Left kidney (tissue), 2 donors: ENCODE data around the gene NEURL1. TPM values are rescaled to one million over a fixed set of nuclear protein-coding genes. Genes with fewer than 3 reads are reported as not detected.
"Not testable (repeated sequence)": the region's sequence is repeated elsewhere in the genome, so short reads cannot be mapped to it uniquely, and the experiment has no call there.

ENCODE experiments used
- DNase-seq: peaks from one replicate; pipeline ENCODE4 v3.0.0-alpha.2; 2013
- polyA plus RNA-seq: library from polyadenylated mRNA; unstranded; fragments of 120-200 nt; gene quantifications from one replicate; pipeline ENCODE4 v1.2.1, GENCODE V29; 2013; ENCODE audit not compliant: insufficient read length

The NEURL1 gene
- polyA plus RNA-seq, 1 donor = 1.6 TPM

DNA sequence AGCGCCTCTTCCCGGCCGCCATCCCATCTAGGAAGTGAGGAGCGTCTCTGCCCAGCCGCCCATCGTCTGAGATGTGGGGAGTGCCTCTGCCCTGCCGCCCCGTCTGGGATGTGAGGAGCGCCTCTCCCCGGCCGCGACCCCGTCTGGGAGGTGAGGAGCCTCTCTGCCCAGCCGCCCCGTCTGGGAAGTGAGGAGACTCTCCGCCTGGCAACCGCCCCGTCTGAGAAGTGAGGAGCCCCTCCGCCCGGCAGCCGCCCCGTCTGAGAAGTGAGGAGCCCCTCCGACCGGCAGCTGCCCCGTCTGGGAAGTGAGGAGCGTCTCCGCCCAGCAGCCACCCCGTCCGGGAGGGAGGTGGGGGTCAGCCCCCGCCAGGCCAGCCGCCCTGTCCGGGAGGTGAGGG lies 113.5 kb downstream of the NEURL1 start:
- not testable (repeated sequence) for DNase-seq

DNA sequence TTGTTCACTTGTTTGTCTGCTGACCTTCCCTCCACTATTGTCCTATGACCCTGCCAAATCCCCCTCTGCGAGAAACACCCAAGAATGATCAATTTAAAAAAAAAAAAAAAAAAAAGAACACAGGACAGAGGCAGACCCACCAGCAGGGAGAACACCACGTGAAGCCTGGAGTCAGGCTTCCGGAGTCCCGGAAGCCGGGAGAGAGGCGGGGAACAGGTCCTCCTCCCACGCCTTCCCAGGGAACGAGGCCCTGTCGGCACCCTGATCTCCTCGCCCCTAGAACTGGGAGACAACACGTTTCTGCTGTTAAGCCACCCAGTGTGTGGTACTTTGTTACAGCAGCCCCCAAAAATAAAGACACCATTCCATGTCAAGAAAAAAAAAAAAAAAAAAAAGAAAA lies 114.6 kb downstream of the NEURL1 start:
- not testable (repeated sequence) for DNase-seq

DNA sequence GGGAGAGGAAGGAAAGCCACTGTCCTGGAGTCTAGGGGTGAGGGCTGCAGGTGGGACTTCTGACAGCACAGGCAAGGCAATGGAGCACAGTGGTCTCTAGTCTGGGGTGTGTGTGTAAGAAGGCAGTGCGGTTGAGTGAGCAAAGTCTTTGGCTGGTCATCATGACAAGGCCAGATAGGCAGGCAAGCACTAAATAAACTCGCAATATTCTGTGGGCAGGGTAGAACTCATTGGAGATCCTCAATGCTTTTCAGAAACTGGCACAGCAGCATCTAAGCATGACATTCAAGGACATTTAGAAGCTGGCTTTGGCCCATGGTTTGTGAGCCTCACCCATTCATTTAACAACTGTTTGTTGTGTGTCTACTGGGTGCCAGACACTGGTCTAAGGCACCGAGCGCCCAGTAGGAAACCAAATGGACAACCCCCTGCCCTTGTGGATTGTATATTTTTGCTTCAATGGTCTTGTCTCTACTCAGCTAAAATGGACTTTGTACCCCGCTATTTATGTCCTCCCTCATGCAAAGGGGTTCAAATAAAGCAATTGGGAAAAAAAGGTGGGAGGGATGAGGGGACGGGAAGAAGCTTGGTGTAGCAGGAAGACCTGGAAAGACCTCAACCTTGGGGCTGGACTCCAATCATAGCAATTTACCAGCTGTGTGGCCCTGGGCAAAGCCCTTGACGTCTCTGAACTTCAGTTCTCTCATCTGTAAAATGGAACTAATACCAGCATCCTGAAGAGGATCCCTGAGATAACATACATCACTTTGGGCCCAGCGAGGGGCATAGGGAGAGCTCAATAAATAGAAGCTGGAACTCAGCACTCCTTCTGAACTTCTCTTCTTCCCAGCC lies 116.0 kb downstream of the NEURL1 start:
- no peak for DNase-seq

DNA sequence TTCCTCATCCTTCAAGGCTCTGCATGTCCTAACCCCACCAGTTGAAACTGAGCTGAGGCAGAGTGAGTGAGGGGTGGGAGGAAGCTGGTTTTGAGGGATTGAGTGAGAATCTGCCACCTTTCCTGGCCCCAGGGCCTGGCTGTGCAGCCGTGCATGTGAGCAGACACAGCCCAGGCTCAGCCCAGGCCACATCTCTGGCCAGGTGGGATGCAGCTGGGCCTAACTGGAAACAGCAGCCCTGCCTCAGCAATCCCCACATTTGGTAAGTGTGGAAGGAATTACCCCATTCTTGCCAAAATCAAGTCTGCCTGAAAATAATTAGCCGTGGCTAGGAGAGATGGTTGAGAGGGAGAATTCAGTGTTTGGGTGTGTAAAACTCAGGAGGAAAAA lies 116.6 kb downstream of the NEURL1 start:
- no peak for DNase-seq

DNA sequence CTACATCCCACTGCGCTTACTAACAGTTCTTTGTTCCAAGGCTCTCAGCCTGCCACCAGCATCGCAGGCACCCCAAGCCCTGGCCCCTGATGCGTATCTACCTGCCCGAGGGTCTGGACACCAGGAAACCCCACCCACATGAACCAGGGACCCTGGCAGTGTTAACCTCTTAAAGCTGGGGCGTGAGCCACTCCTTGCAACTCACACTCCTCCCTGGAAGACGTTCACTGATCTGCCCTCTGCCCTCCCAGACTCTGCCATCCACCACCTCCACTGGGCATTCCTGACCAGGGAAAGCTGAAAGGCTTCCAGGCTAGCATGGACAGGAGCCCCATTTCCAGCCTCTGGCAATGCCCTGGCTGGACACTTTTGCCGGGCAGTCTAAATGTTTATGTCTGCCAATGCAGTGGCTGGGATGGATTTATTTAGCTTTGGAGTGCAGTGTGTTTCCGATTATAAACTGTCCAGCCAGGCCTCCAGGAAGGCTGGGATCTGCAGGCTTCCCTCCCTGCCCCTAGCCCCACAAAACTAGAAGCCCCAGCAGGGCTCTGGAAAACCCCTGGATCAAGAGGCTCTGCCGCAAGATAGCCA lies 117.5 kb downstream of the NEURL1 start:
- no peak for DNase-seq

DNA sequence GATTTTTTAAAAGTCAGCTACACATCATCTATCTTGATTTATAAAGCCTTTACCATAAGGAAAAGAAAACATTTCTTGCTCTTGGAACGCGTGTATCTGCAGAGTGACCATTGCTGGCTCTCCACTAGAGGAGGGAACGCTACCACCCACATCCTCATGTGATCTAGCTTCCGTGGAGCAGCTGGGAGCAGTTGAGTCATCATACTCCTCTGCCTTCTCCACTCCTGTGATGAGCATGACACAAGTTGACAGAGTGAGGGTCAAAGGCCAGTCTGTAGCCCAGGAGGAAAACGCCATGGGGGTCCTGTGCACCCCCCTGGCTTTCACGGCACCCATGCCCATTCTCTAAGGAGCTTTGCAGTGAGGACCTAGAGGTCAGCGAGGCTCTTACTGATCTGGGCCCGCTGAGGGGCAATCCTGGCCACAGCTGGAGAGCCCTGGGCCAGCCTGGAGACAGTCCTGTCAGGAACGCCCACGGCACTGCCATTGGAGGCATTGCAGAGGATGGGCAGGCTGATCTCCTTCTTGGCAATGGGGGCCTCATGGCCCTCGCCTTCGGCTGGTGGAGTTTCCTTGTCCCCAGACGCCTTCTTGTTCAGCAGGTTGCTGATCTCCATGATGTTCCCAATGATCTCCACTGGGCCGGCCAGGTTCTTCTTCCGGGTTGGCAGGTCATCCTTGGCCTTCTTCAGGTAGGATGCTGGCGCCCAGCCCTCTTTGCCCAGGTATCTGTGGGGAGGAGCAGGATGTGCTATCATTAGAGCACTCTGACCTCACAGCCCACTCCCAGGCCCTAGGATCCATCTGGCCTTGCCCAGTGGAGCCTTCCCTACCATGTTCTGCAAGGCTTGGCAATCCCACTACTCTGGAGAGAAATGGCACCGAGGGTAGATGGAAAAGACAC lies 119.2 kb downstream of the NEURL1 start:
- no peak for DNase-seq

DNA sequence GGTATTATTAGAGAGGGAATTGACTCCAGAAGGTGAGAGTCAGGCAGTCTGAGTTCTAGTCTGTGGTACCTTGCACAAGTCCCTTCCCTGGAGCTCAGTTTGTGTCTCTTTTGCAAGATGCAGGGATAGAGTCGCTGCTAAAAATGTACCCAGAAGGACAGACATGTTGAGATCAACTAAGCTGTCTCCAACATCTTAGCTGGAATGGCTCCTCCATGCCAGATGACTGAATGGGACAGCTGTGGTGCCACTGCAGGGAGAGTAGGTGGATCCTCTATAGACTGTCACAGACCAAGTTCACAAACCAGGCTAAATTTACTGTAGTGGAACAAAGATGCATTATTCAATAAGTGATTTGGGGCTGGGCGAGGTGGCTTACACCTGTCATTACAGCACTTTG lies 120.1 kb downstream of the NEURL1 start:
- DNase-seq = no peak

DNA sequence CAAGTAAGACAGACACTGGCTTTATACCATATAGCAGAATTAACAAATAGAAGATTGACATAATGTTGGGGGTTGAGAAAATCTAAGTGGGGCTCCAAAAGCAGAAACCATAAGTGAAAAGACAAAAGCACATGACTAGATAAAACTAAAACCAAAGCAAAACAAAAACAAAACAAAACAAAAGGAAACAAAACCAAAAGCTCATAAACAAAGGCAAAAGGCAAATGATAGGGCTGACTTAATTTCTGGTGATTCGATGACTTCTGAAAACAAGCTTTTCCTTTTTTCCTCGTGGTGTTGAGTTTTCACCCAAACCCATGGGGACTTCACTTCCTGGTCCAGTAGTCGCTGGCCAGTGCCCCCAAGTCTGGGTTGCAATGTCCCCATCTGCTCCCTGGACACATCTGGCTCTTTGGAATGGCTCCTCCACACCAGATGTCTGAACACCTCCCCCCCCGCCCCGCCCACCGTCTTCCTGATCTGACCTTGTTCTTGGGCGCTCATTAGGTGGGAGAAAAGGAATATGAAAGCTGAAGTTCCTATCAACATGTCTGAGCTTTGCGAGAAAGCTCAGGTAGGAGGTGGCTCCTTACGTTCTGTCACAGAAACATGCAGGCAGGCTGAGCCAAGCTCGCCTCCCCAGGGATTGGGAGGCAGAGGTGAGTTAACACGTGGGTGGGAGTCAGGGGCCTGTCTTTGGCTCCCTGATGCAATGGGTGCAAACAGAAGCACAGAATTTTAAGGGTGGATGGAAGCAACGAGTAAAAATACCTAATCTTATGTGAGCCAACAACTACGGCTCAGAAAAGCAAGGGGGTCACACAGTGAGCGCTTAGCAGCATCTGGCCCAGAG lies 121.0 kb downstream of the NEURL1 start:
- no peak for DNase-seq

DNA sequence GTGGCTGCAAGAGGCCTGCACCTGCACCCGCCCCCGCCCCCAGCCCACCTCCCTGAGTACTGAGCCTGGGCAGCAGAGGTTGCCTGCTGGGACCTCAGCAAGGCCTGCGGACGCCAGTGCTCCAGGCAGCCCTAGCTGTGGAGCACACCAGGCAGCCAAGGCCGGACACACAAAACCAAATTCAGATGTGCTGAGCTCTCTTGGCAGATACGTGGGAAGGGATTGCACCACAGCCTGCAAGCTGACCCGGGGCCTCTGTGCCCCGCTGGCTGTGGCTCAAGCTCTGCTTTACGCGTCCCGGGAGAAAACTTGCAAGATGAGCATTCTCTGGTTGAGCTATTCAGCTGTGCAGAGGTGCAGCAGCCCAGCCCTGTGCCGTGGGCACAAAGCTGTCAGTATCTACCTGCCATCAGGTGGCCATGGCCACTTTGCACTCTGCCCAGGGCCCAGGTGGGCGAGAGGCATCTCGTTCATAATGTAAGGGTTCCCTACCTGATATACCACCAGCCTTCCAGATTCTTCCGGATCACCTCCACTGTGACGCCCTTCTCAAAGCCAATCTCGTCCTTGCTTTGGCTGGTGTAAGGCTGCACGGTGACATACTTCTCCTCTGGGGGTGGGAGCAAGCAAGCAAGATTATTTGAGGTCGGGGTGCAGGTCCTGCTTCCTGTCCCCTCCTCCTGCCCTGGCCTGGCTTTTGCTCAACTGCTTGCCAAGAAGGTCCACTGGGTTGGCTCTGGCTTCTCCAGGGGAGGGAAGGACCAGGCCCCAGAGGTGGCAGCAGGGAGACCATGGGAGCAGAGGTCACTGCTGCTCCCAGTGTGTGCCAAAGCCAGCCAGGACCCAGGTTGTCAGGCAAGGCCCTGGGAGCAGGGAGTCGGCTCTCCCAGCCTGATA lies 123.4 kb downstream of the NEURL1 start:
- DNase-seq = no peak

DNA sequence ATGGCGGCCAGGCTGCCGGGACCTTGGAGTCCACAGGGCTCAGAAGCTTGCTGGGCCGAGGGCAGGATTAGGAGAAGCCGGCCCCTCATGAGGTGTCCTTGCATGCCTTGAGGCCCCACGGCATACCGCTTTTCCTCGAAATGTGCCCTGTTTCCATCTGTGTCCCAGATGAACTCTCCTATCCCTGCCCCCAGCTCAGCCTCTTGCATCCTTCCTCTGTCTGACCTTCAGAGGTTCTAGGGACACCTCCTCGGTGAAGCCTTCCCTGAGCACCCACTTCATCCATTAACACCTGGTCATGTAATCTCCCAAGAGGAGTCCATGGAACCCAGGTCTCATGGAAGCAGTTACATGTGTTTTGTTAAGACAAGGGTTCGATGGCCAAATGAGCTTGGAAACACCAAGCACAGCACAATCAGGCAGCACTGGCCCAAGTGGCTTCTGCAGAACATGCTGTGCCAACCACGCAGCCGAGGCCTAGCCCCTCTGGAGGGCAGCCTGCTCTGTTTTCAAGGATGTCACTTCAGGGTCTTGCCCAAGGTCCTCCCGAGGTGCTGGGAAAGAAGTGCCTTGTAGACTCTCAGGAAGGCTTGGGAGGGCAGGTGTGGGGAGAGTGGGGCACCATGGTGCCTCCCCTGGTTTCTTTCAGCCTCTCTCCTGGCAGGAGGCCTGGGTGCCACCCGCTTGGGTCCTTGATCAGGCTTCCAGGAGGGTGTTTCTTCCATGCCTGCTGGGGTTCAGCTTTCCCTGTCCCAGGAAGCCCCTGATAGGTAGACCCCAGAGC lies 124.3 kb downstream of the NEURL1 start:
- no peak for DNase-seq

DNA sequence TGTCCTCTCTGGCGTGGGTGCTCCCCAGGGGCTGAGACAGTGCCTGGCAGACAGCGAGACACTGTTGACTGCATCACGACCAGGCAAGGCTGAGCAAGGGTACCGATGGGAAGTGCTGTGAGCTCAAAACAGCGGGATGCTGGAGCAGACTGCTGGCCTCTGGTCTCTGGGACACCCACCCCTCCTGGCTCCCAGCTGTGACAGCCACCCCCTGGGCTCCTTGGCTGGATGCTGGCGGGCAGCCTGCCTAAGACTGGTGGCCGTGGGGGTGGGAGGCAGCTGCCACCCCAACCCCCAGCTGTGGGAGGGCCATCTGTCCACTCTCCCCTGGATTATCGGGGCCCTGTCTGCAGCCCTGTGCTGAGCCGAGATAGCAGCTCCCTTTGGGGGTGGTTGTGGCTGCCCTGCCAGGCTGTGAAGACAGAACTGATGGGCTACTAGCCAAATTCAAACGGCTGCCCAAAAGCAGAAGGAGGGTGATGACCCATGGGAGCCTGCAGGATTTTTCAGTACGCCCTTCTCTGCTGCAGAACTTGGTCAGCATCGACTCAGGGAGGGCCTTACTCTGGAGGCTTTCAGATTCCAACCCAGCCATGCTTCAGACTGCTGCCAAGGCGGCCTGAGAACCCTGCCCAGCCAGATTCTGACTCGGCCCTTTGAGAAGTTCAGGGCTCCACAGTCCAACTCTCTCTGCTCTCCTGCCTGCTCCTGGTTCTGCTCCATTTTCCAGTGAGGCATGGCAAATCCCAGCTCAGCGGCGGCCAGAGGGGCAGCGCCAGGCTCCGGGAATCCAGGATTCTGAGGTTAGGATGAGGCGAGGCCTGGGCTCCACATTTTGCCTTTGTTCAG lies 125.3 kb downstream of the NEURL1 start:
- DNase-seq = no peak

DNA sequence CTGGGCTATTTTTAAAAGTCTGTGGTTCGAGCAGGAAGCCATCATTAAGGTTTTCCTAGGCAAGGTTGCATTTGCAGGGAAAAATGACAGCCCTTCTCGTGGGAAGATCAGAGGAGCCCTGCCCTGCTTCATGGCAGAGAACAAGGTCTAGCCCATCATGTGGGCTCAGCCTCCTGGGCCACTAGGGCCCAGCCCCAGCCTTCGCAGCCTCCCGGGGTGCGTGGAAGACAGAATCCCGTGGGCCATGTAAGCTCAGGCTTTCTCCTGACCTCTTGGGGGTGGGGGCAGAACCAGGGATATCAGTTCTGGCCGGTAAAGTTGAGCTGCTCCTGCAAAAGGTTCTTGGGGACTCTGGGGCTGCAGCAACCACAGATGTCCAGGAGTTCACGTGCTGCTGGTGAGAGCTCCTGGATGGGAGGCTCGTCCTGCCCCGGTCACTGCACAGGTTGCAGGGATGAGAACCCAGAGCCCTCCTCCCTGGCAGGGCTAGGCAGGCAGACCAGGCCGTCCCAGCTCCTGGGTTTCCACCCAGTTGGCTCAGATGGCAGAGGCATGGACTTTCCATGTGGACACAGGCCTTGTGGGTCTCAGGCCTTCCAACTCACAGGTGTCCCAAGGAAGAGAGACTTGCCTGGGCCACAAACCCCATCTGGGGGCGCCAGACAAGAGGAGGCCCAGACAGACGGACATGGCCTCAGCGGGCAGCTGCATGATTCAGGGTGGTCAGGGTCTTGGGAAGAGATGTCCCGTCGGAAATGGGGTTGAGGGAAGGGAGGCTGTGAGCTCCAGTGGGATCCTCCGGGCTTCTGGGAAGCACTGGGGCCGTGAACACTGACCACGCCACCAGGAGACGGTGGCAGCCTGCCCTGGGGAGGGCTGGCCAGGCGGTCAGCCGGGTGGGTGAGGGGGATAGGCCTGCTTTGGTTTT lies 126.2 kb downstream of the NEURL1 start:
- DNase-seq = no peak

DNA sequence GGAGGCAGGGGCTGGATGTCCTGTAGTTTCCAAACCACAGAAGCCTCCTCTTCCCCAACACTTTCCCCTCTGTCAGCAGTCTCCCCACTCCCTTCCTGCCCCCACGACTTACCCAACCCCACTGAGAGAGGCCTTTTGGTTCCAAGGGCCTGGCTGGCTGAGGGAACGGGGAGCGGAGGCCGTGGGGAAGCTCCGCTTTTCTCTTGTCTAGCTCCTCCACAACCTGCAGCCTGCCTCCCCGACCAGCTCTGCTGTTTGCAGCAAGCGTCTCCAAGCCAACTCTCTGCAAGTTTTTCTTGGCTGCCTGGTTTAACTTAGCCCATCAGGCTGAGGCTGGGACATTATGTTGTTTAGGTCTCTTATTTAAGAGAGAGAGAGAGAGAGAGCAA lies 126.8 kb downstream of the NEURL1 start:
- no peak for DNase-seq

DNA sequence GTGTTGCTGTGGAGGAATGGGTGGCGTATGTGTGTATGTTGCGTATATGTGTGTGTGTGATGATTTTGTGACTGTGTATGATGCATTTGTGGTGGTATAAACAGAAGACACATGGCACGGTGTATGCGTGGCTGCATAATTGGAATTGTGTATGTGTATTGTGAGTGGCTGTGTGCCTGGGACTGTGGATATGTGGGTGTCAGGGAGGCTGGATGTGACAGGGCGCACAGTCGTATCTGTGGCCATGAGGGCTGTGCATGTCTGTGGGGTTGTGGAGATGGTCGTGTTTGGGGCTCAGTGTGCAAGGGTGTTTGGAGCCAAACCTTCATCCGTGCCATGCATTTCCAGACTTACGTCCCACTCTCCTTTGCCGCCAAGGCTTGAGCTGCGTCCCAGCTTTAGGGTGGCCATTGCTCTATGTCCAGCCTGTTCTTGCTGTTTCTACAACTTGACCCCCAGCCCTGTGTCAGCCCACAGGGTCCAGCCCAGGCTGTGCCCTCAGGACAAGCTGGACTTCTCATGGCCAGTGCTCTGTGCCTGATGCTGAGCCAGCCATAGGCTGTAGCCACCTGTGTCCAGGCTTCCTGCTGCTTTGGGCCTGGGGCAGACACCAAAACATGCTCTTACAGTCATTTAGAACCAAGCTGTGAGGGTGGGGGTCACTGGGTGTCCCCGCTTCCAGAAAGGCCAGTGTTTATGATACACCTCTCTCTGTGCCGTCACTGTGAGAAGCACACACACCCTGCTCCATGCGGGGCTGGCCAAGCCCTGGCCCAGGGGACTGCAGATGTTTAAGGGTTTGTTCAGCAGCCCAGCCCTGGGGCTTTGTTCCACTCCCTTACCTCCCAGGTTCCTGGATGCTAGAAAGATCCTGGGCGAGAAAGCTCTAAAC lies 127.6 kb downstream of the NEURL1 start:
- DNase-seq = no peak

DNA sequence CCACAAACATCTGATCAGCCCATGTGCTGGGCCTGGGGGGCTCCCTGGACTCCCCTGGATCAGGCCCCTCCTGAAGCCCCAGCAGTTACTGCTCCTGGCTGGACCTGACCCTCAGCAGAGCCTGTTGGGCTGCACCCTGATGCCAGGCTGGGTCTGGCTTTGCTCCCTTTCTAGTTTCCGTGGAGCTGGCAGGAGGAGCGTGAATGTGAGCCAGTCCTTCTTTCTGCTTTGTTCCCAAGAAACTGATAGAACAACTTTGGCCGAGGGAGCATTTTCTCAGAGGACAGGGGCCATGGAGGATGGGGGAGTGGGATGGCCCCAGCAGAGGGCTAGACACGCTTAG lies 128.2 kb downstream of the NEURL1 start:
- DNase-seq = no peak

DNA sequence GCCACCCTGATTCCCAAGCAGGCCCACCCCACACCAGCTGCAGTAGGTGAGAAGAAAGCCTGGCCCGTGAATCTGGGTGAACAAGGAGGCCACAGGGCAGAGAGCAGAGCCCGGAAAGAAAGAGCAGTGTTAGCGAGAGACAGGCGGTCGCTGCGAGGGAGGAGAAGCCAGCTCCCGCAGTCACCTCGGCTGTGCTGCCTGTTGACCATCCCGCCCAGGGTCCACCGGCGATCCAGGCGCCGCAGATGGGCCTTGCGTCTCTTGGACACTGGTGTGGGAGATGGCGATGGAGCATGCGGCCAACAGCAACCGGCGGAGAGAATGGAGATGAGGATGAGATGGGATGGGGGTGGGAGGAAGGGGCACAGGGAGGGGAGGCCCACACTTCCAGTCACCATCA lies 128.8 kb downstream of the NEURL1 start:
- DNase-seq = no peak
